GM23338 (cell line): ENCODE results near the gene LEO1. TPM values are rescaled to one million over a fixed set of nuclear protein-coding genes. Genes with fewer than 3 reads are reported as not detected.

Experiments used
- ATAC-seq: fragments of 200-7000 bp; cut with Tn5 transposase; 3 replicates; pipeline ENCODE4 v1.9.1; 2020
- DNase-seq: peaks from one replicate; pipeline ENCODE4 v3.0.0-alpha.2; 2015; ENCODE audit warnings: low spot score
- H2AFZ ChIP-seq: fragments of 200-600 bp; sonication (generic); 2 replicates; pipeline ENCODE4 v1.8.0; 2016; ENCODE audit warnings: antibody characterized with exemption, mild to moderate bottlenecking, moderate library complexity
- H3F3A ChIP-seq: fragments of 200-600 bp; sonication (generic); replicated peaks from 2 replicates; pipeline ENCODE4 v1.8.0; 2017; ENCODE audit warnings: antibody characterized with exemption, mixed run types, low read depth
- H3K27ac ChIP-seq: fragments of 200-600 bp; sonication (generic); 2 replicates; pipeline ENCODE4 v1.6.1; 2016; ENCODE audit warnings: low read depth
- H3K27me3 ChIP-seq: fragments of 200-600 bp; sonication (generic); 2 replicates; pipeline ENCODE4 v1.8.0; 2016; ENCODE audit warnings: mild to moderate bottlenecking, mixed run types, moderate library complexity; ENCODE audit not compliant: insufficient read depth
- H3K36me3 ChIP-seq: fragments of 200-600 bp; sonication (generic); 2 replicates; pipeline ENCODE4 v1.8.0; 2016; ENCODE audit warnings: mild to moderate bottlenecking; ENCODE audit not compliant: insufficient read depth
- H3K4me1 ChIP-seq: fragments of 200-600 bp; sonication (generic); 2 replicates; pipeline ENCODE4 v1.8.0; 2016; ENCODE audit warnings: mild to moderate bottlenecking, moderate library complexity; ENCODE audit not compliant: insufficient read depth
- H3K4me2 ChIP-seq: fragments of 200-600 bp; sonication (generic); 2 replicates; pipeline ENCODE4 v1.7.1; 2017; ENCODE audit warnings: mixed run types
- H3K4me3 ChIP-seq: fragments of 200-600 bp; sonication (generic); 2 replicates; pipeline ENCODE4 v1.6.1; 2016; ENCODE audit warnings: mixed run types
- H3K79me2 ChIP-seq: fragments of 200-600 bp; sonication (generic); replicated peaks from 2 replicates; pipeline ENCODE4 v1.8.0; 2017; ENCODE audit warnings: mild to moderate bottlenecking; ENCODE audit not compliant: insufficient read depth
- H3K9me2 ChIP-seq: fragments of 200-600 bp; sonication (generic); 2 replicates; pipeline ENCODE4 v1.8.0; 2017; ENCODE audit not compliant: insufficient read depth
- H4K20me1 ChIP-seq: fragments of 200-600 bp; sonication (generic); replicated peaks from 2 replicates; pipeline ENCODE4 v1.8.0; 2017; ENCODE audit warnings: mild to moderate bottlenecking; ENCODE audit not compliant: insufficient read depth
- H3K27ac Mint-ChIP-seq: 2 replicates; pipeline ENCODE4 v1.8.0; 2020; ENCODE audit warnings: inconsistent platforms, mild to moderate bottlenecking, moderate library complexity, mixed read lengths
- H3K27me3 Mint-ChIP-seq: 3 replicates; pipeline ENCODE4 v1.8.0; 2022; ENCODE audit warnings: low read depth, mild to moderate bottlenecking, moderate library complexity, mixed read lengths, inconsistent platforms; ENCODE audit not compliant: insufficient read depth, poor library complexity
- H3K36me3 Mint-ChIP-seq: 3 replicates; pipeline ENCODE4 v1.8.0; 2021; ENCODE audit warnings: low read depth, mild to moderate bottlenecking, inconsistent platforms, moderate library complexity, mixed read lengths
- H3K4me1 Mint-ChIP-seq: 3 replicates; pipeline ENCODE4 v1.8.0; 2020; ENCODE audit warnings: mild to moderate bottlenecking, inconsistent platforms, mixed read lengths
- H3K4me3 Mint-ChIP-seq: 3 replicates; pipeline ENCODE4 v1.8.0; 2021; ENCODE audit warnings: moderate library complexity, mild to moderate bottlenecking, inconsistent platforms, mixed read lengths
- H3K9me3 Mint-ChIP-seq: 3 replicates; pipeline ENCODE4 v1.8.0; 2020; ENCODE audit warnings: moderate library complexity, mild to moderate bottlenecking, inconsistent platforms, mixed read lengths
- CREB1 ChIP-seq: fragments of 250-450 bp; sonication (Bioruptor Pico); IDR thresholded peaks from 2 replicates; pipeline ENCODE4 v1.5.0; 2020; ENCODE audit warnings: low read depth, mild to moderate bottlenecking, moderate library complexity
- EZH2 ChIP-seq: fragments of 200-600 bp; sonication (generic); IDR thresholded peaks from one replicate; pipeline ENCODE4 v1.8.0; 2017; ENCODE audit warnings: antibody characterized with exemption, mild to moderate bottlenecking, low read depth; ENCODE audit not compliant: unreplicated experiment
- EZH2phosphoT487 ChIP-seq: fragments of 200-600 bp; sonication (generic); IDR thresholded peaks from one replicate; pipeline ENCODE4 v1.8.1; 2018; ENCODE audit warnings: antibody characterized with exemption; ENCODE audit not compliant: unreplicated experiment
- JUNB ChIP-seq: IDR thresholded peaks from one replicate; pipeline ENCODE4 v1.6.1; 2016; ENCODE audit warnings: antibody characterized with exemption; ENCODE audit not compliant: unreplicated experiment
- NANOG ChIP-seq: IDR thresholded peaks from 2 replicates; pipeline ENCODE4 v1.6.1; 2016; ENCODE audit warnings: antibody characterized with exemption, borderline replicate concordance
- POLR2AphosphoS5 ChIP-seq: IDR thresholded peaks from 2 replicates; pipeline ENCODE4 v1.6.1; 2016; ENCODE audit warnings: antibody characterized with exemption, low read depth
- STAT1 ChIP-seq: IDR thresholded peaks from one replicate; pipeline ENCODE4 v1.6.1; 2016; ENCODE audit warnings: antibody characterized with exemption; ENCODE audit not compliant: unreplicated experiment
- ZNF114 ChIP-seq: fragments of 250-450 bp; sonication (Bioruptor Pico); IDR thresholded peaks from 2 replicates; pipeline ENCODE4 v1.5.0; 2020; ENCODE audit warnings: mild to moderate bottlenecking, moderate library complexity
- ZNF331 ChIP-seq: fragments of 250-450 bp; sonication (Bioruptor Pico); IDR thresholded peaks from 2 replicates; pipeline ENCODE4 v1.5.0; 2020; ENCODE audit warnings: low read depth, mild to moderate bottlenecking, moderate library complexity
- long read RNA-seq: library from polyadenylated mRNA; unstranded; transcript quantifications from one replicate; pipeline ENCODE4 v2.0.0, GENCODE V29; 2020; ENCODE audit not compliant: unreplicated experiment
- polyA plus RNA-seq: library from polyadenylated mRNA; unstranded; fragments of >200 nt; fragmentation: Nextera tagmentation; extraction: Ambion mirVana; gene quantifications from 2 replicates; pipeline ENCODE4 v1.2.1, GENCODE V29; 2016
- total RNA-seq: library from RNA; depleted of rRNA; stranded (reverse); fragments of >200 nt; shearing (Covaris generic); gene quantifications from 2 replicates; pipeline ENCODE4 v1.2.3, GENCODE V29; 2014; rRNA removed
- TF ChIP-seq, protein P1 (sequence below): IDR thresholded peaks from 2 replicates; pipeline ENCODE4 v1.6.1; 2016; ENCODE audit warnings: antibody characterized with exemption
- TF ChIP-seq, protein P2 (sequence below), 2 experiments: fragments of 200-600 bp in 1 of 2; sonication (generic) in 1 of 2; conservative IDR thresholded peaks; 2 replicates each; pipeline versions ENCODE4 v1.5.1 to v1.6.1; 2016 to 2017; ENCODE audit warnings: antibody characterized with exemption in 2 of 2, low read depth in 2 of 2, mild to moderate bottlenecking in 2 of 2, moderate library complexity in 1 of 2
- TF ChIP-seq, protein P3 (sequence below): fragments of 250-450 bp; sonication (Bioruptor Pico); IDR thresholded peaks from 2 replicates; pipeline ENCODE4 v1.5.0; 2020; ENCODE audit warnings: mild to moderate bottlenecking, moderate library complexity
- TF ChIP-seq, protein P4 (sequence below): IDR thresholded peaks from one replicate; pipeline ENCODE4 v1.6.1; 2018; ENCODE audit warnings: antibody characterized with exemption; ENCODE audit not compliant: unreplicated experiment

Gene LEO1
- 34.7 and 41.4 TPM in 2 replicates for total RNA-seq
- polyA plus RNA-seq, result 44.1 and 55.6 TPM in 2 replicates
- long read RNA-seq, transcript LEO1-201 (12 exons, 2,193 nt), result major isoform, 7 of 41 reads
- long read RNA-seq, partial matches to known transcripts, result 31 of 41 reads
- long read RNA-seq, other reads (novel, unspliced or antisense), result 3 of 41 reads

DNA sequence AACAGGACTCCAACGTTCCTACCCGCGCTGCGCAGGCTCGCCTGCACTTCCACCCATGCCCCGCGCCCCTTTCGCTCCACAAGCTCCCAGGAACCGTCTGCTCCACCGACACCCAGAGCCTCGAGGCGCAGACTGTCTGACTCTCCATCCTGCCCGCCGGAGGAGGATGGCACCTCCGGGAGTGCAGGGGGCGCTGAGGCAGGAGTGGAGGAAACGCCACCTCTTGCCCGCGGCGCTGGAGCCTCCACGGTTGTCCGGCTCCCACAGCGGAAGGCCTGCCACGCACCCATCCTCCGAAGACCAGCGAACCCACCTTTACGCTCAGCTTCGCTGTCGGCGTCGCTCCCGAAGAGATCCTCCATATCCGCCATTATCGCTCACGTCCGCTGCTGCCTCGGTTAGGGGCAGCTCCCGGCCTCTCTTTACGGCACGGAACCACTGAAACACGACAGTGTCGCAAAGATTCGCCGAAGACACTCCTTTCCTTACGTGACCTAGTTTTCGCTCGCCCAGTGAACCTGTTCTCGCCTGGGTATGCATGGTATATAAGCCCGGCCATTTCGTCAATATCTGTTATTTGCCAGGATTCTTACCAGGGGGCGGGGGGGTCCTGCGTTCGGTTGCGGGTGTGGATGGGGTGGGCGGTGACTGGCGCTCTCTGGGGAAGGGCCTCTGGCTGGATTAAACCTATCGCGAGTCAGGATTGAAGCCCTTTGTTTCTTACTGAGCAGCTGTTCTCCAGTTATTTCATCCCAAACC, at the start of gene LEO1:
LEO1 (minus strand) TSS at position 404 of the 759 bp plus-strand sequence; CDS start at position 371, 33 bp downstream.
- peak within 1 kb of the TSS; percentile 97 for H3K4me3 ChIP-seq
- H3K4me2 ChIP-seq, result peak within 1 kb of the TSS; percentile 93
- peak within 1 kb of the TSS; percentile 93 for H3K4me3 Mint-ChIP-seq
- H3K4me1 Mint-ChIP-seq, result peaks cover 2% of the 10 kb centered on the region; the same call in 1 of the 3 replicates
- TF ChIP-seq, protein P1, sequence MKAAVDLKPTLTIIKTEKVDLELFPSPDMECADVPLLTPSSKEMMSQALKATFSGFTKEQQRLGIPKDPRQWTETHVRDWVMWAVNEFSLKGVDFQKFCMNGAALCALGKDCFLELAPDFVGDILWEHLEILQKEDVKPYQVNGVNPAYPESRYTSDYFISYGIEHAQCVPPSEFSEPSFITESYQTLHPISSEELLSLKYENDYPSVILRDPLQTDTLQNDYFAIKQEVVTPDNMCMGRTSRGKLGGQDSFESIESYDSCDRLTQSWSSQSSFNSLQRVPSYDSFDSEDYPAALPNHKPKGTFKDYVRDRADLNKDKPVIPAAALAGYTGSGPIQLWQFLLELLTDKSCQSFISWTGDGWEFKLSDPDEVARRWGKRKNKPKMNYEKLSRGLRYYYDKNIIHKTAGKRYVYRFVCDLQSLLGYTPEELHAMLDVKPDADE, result peak; percentile 82
- TF ChIP-seq CREB1 (CRISPR knock-in tag) (peak; percentile 20; the same call in 1 of the 2 replicates), JUNB (no peak), ZNF114 (no peak), EZH2 (no peak), POLR2AphosphoS5 (peak; percentile 92; the same call in 1 of the 2 replicates), ZNF331 (CRISPR knock-in tag) (no peak), NANOG (no peak), STAT1 (no peak), EZH2phosphoT487 (no peak)
- TF ChIP-seq, protein P2, sequence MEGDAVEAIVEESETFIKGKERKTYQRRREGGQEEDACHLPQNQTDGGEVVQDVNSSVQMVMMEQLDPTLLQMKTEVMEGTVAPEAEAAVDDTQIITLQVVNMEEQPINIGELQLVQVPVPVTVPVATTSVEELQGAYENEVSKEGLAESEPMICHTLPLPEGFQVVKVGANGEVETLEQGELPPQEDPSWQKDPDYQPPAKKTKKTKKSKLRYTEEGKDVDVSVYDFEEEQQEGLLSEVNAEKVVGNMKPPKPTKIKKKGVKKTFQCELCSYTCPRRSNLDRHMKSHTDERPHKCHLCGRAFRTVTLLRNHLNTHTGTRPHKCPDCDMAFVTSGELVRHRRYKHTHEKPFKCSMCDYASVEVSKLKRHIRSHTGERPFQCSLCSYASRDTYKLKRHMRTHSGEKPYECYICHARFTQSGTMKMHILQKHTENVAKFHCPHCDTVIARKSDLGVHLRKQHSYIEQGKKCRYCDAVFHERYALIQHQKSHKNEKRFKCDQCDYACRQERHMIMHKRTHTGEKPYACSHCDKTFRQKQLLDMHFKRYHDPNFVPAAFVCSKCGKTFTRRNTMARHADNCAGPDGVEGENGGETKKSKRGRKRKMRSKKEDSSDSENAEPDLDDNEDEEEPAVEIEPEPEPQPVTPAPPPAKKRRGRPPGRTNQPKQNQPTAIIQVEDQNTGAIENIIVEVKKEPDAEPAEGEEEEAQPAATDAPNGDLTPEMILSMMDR (conservative IDR thresholded peaks at IDR 0.05; ENCODE audit: low read depth in 2 of 2), result peak; percentile 30 to 35; a peak in 3 of 4 replicates
- TF ChIP-seq, protein P3, sequence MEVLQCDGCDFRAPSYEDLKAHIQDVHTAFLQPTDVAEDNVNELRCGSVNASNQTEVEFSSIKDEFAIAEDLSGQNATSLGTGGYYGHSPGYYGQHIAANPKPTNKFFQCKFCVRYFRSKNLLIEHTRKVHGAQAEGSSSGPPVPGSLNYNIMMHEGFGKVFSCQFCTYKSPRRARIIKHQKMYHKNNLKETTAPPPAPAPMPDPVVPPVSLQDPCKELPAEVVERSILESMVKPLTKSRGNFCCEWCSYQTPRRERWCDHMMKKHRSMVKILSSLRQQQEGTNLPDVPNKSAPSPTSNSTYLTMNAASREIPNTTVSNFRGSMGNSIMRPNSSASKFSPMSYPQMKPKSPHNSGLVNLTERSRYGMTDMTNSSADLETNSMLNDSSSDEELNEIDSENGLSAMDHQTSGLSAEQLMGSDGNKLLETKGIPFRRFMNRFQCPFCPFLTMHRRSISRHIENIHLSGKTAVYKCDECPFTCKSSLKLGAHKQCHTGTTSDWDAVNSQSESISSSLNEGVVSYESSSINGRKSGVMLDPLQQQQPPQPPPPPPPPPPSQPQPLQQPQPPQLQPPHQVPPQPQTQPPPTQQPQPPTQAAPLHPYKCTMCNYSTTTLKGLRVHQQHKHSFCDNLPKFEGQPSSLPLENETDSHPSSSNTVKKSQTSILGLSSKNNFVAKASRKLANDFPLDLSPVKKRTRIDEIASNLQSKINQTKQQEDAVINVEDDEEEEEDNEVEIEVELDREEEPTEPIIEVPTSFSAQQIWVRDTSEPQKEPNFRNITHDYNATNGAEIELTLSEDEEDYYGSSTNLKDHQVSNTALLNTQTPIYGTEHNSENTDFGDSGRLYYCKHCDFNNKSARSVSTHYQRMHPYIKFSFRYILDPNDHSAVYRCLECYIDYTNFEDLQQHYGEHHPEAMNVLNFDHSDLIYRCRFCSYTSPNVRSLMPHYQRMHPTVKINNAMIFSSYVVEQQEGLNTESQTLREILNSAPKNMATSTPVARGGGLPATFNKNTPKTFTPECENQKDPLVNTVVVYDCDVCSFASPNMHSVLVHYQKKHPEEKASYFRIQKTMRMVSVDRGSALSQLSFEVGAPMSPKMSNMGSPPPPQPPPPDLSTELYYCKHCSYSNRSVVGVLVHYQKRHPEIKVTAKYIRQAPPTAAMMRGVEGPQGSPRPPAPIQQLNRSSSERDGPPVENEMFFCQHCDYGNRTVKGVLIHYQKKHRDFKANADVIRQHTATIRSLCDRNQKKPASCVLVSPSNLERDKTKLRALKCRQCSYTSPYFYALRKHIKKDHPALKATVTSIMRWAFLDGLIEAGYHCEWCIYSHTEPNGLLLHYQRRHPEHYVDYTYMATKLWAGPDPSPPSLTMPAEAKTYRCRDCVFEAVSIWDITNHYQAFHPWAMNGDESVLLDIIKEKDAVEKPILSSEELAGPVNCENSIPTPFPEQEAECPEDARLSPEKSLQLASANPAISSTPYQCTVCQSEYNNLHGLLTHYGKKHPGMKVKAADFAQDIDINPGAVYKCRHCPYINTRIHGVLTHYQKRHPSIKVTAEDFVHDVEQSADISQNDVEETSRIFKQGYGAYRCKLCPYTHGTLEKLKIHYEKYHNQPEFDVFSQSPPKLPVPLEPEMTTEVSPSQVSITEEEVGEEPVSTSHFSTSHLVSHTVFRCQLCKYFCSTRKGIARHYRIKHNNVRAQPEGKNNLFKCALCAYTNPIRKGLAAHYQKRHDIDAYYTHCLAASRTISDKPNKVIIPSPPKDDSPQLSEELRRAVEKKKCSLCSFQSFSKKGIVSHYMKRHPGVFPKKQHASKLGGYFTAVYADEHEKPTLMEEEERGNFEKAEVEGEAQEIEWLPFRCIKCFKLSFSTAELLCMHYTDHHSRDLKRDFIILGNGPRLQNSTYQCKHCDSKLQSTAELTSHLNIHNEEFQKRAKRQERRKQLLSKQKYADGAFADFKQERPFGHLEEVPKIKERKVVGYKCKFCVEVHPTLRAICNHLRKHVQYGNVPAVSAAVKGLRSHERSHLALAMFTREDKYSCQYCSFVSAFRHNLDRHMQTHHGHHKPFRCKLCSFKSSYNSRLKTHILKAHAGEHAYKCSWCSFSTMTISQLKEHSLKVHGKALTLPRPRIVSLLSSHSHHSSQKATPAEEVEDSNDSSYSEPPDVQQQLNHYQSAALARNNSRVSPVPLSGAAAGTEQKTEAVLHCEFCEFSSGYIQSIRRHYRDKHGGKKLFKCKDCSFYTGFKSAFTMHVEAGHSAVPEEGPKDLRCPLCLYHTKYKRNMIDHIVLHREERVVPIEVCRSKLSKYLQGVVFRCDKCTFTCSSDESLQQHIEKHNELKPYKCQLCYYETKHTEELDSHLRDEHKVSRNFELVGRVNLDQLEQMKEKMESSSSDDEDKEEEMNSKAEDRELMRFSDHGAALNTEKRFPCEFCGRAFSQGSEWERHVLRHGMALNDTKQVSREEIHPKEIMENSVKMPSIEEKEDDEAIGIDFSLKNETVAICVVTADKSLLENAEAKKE, result no peak
- TF ChIP-seq, protein P4, sequence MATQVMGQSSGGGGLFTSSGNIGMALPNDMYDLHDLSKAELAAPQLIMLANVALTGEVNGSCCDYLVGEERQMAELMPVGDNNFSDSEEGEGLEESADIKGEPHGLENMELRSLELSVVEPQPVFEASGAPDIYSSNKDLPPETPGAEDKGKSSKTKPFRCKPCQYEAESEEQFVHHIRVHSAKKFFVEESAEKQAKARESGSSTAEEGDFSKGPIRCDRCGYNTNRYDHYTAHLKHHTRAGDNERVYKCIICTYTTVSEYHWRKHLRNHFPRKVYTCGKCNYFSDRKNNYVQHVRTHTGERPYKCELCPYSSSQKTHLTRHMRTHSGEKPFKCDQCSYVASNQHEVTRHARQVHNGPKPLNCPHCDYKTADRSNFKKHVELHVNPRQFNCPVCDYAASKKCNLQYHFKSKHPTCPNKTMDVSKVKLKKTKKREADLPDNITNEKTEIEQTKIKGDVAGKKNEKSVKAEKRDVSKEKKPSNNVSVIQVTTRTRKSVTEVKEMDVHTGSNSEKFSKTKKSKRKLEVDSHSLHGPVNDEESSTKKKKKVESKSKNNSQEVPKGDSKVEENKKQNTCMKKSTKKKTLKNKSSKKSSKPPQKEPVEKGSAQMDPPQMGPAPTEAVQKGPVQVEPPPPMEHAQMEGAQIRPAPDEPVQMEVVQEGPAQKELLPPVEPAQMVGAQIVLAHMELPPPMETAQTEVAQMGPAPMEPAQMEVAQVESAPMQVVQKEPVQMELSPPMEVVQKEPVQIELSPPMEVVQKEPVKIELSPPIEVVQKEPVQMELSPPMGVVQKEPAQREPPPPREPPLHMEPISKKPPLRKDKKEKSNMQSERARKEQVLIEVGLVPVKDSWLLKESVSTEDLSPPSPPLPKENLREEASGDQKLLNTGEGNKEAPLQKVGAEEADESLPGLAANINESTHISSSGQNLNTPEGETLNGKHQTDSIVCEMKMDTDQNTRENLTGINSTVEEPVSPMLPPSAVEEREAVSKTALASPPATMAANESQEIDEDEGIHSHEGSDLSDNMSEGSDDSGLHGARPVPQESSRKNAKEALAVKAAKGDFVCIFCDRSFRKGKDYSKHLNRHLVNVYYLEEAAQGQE, result no peak
- H3K27me3 ChIP-seq, result no peaks in the 10 kb centered on the region
- DNase-seq, result peak; percentile 100
- peak; percentile 89 for ATAC-seq
- no peaks in the 10 kb centered on the region for H3K9me2 ChIP-seq
- H3K4me1 ChIP-seq, result peaks cover 7% of the 10 kb centered on the region; the same call in 1 of the 2 replicates
- no peaks in the 10 kb centered on the region for H3K36me3 ChIP-seq
- H3K27ac Mint-ChIP-seq, result peak within 1 kb of the TSS; percentile 93
- H3K27me3 Mint-ChIP-seq, result peaks cover 10% of the 10 kb centered on the region
- no peaks in the 10 kb centered on the region for H3F3A ChIP-seq
- peaks cover 11% of the 10 kb centered on the region for H3K36me3 Mint-ChIP-seq
- peak within 1 kb of the TSS; percentile 96 for H2AFZ ChIP-seq
- H3K9me3 Mint-ChIP-seq, result peaks cover 8% of the 10 kb centered on the region; the same call in 2 of the 3 replicates
- H4K20me1 ChIP-seq, result no peaks in the 10 kb centered on the region; the same call in 1 of the 2 replicates
- peak within 1 kb of the TSS; percentile 75 for H3K27ac ChIP-seq
- H3K79me2 ChIP-seq, result peaks cover 55% of the 10 kb centered on the region
